Body of pancreas (tissue), 4 donors: Measurements from ENCODE around the gene BOD1.

ENCODE experiments used
- POLR2A ChIP-seq, 3 donors: fragments of 450-650 bp; IDR thresholded peaks; one replicate each; pipeline ENCODE4 v1.6.1; 2016; ENCODE audit warnings: antibody characterized with exemption in 3 of 3, mild to moderate bottlenecking in 2 of 3
- TF ChIP-seq, protein P1 (sequence below), 7 experiments: fragments of 450-650 bp in 4 of 7; fragments of 200-600 bp in 3 of 7; sonication (generic) in 3 of 7; IDR thresholded peaks; one replicate each; pipeline ENCODE4 v1.5.1; 2016 to 2019; ENCODE audit warnings: antibody characterized with exemption in 7 of 7

DNA sequence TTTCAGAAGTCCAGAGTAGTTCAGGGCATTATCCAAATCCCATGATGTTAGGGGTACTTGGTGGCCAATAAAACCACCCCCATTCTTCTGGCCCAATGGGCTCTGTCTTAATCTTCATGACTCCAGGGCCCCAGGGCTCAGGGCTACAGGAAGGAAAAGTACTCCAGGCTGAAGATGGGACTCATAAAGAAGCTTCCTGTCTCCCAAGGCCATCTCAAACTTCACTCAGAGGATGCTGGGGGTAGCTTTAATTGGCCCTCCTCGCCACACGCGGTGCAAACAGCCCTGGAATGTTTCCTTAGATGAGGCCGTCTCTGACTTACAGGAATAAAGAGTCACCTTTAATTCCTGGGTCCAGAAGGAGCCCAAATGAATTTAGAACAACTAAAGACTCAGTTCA, 52.3 kb downstream of the BOD1 start:
- no peak for TF ChIP-seq POLR2A (IDR thresholded peaks at IDR 0.05)
- TF ChIP-seq, protein P1, sequence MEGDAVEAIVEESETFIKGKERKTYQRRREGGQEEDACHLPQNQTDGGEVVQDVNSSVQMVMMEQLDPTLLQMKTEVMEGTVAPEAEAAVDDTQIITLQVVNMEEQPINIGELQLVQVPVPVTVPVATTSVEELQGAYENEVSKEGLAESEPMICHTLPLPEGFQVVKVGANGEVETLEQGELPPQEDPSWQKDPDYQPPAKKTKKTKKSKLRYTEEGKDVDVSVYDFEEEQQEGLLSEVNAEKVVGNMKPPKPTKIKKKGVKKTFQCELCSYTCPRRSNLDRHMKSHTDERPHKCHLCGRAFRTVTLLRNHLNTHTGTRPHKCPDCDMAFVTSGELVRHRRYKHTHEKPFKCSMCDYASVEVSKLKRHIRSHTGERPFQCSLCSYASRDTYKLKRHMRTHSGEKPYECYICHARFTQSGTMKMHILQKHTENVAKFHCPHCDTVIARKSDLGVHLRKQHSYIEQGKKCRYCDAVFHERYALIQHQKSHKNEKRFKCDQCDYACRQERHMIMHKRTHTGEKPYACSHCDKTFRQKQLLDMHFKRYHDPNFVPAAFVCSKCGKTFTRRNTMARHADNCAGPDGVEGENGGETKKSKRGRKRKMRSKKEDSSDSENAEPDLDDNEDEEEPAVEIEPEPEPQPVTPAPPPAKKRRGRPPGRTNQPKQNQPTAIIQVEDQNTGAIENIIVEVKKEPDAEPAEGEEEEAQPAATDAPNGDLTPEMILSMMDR (IDR thresholded peaks at IDR 0.05): no peak
